ENCODE data around the gene RELN.

DNA sequence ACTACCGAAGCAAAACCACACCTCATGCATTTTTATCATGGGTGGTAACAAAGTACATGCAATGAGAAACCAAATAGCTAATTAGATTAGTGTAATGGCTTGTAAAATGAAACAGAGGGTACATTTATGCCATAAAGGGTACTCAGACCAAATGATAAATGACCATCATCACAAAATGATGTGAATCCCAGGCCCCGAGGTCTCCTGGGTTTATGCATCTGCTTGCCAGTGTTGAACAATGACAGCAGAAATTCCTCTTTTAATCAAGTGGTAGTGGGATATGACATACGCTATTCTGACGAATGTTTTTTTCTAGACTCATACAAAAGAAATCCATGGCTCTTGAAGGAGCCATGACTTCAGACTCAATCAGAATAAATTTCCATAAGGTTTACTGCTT lies 293.9 kb downstream of the RELN start:
- TF ChIP-seq MAFK (IDR thresholded peaks at IDR 0.05; ENCODE audit: low read length) (no peak), ZNF785 (CRISPR knock-in tag; IDR thresholded peaks at IDR 0.05) (no peak), POLR2G (IDR thresholded peaks at IDR 0.05; ENCODE audit: low read depth, low read length) (no peak), SRSF9 (IDR thresholded peaks at IDR 0.05; ENCODE audit: borderline replicate concordance, low read depth, low read length) (no peak), POLR2A (conservative IDR thresholded peaks at IDR 0.05) (no peak), ZNF668 (CRISPR knock-in tag; IDR thresholded peaks at IDR 0.05) (no peak), ZNF274 (IDR thresholded peaks at IDR 0.05; ENCODE audit: borderline replicate concordance, low read depth, low read length) (no peak), ZNF24 (IDR thresholded peaks at IDR 0.05) (no peak), SRSF7 (optimal IDR thresholded peaks at IDR 0.05; ENCODE audit: low read depth, low read length) (no peak), HLTF (IDR thresholded peaks at IDR 0.05) (no peak), ZNF239 (CRISPR knock-in tag; IDR thresholded peaks at IDR 0.05) (no peak)
- TF ChIP-seq, protein P1, sequence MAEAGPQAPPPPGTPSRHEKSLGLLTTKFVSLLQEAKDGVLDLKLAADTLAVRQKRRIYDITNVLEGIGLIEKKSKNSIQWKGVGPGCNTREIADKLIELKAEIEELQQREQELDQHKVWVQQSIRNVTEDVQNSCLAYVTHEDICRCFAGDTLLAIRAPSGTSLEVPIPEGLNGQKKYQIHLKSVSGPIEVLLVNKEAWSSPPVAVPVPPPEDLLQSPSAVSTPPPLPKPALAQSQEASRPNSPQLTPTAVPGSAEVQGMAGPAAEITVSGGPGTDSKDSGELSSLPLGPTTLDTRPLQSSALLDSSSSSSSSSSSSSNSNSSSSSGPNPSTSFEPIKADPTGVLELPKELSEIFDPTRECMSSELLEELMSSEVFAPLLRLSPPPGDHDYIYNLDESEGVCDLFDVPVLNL (CRISPR knock-in tag; IDR thresholded peaks at IDR 0.05; ENCODE audit: low read depth), result no peak
- TF ChIP-seq, protein P2, sequence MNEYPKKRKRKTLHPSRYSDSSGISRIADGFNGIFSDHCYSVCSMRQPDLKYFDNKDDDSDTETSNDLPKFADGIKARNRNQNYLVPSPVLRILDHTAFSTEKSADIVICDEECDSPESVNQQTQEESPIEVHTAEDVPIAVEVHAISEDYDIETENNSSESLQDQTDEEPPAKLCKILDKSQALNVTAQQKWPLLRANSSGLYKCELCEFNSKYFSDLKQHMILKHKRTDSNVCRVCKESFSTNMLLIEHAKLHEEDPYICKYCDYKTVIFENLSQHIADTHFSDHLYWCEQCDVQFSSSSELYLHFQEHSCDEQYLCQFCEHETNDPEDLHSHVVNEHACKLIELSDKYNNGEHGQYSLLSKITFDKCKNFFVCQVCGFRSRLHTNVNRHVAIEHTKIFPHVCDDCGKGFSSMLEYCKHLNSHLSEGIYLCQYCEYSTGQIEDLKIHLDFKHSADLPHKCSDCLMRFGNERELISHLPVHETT (CRISPR knock-in tag; conservative IDR thresholded peaks at IDR 0.05 in 1 of 2, IDR thresholded peaks at IDR 0.05 in 1 of 2), result no peak
